CD4-positive, alpha-beta T cell treated with Interleukin-4 for 1 hour (primary cell): ENCODE measurements around the gene MBTPS1.
A peak's percentile ranks its signal among the peaks of the same experiment; 100 is the strongest.

Source experiments
- DNase-seq, 2 donors: peaks; one replicate each; pipeline ENCODE4 v3.0.0-alpha.2; 2020 to 2022

Gene MBTPS1

GRCh38 chr16:84116720-84117493, at the start of gene MBTPS1:
Gene MBTPS1, minus strand, starts transcription at chr16:84116942. Its CDS starts 15,159 bp downstream, at chr16:84101783.
- DNase-seq: peak; percentile 98

- DNase-seq: no peak
These were observed 49.0 kb upstream of the MBTPS1 start for GRCh38 chr16:84165746-84166145.

DNA sequence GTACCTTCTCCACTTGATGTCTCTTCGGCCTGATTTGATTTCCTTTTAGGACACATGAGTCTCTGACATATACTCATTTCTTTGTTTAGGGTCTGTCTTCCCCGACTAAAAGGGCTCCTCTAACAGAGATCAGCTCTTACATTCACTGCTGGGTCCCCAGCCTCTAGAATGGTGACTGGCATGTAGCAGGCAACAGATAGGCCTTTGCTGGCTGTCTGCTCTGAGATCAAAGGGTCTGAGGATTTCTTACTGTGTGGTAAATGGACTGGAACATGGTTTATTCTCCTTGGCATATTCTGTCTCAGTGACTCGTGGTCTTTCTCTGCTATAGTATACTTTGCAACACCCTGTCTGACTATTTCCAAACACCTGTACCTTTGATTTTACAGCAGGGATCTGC, 45.1 kb upstream of the MBTPS1 start:
- no peak for DNase-seq

- DNase-seq: no peak
These were observed 44.3 kb upstream of the MBTPS1 start for GRCh38 chr16:84161037-84161436.

DNA sequence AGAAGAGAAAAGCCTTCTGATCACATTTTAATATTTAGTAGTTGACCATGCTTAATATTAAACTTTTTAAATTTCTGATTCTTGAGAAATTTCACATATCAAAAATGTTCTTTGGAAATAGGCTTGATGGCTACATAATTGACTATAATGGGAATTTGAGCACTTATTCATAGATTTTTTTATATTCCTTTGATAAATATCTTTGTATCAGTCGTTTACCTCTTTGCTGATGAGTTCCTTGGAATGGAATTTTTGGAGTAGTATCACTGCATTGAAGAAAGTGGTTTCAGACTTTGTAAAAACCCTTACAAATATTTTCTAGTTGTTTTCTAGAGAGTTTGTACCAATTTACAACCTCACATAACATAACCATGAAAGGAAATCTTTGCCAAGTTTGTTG, 43.1 kb upstream of the MBTPS1 start:
- no peak for DNase-seq

GRCh38 chr16:84159007-84159406, 42.3 kb upstream of the MBTPS1 start:
- DNase-seq: no peak

DNA sequence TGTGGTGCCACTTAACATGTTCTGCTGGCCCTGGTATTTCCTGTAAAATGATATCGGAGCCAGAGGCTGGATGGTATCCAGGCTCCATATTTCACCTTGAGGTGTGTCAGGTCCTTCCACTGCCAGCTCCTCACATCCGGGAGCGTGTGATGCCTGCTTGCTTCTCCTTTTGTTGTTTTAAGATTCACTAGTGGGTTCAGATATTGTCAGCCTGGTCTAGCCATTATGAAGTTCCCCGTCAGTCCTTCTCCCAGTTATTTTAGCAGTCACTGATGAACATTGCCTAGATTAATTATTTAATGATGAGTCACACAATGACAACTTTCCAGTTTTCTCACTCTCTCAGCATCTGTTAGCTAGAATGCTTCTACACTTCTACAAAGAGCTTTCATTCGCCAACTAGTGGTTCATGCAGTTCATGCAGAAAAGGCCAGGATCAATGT, 39.6 kb upstream of the MBTPS1 start:
- no peak for DNase-seq

- no peak for DNase-seq
These were observed 39.0 kb upstream of the MBTPS1 start for GRCh38 chr16:84155771-84156170.

- DNase-seq: no peak
These were observed 38.5 kb upstream of the MBTPS1 start for GRCh38 chr16:84155226-84155625.

GRCh38 chr16:84153660-84154214, 37.0 kb upstream of the MBTPS1 start:
- no peak for DNase-seq

GRCh38 chr16:84150926-84151325, 34.2 kb upstream of the MBTPS1 start:
- DNase-seq: no peak

DNA sequence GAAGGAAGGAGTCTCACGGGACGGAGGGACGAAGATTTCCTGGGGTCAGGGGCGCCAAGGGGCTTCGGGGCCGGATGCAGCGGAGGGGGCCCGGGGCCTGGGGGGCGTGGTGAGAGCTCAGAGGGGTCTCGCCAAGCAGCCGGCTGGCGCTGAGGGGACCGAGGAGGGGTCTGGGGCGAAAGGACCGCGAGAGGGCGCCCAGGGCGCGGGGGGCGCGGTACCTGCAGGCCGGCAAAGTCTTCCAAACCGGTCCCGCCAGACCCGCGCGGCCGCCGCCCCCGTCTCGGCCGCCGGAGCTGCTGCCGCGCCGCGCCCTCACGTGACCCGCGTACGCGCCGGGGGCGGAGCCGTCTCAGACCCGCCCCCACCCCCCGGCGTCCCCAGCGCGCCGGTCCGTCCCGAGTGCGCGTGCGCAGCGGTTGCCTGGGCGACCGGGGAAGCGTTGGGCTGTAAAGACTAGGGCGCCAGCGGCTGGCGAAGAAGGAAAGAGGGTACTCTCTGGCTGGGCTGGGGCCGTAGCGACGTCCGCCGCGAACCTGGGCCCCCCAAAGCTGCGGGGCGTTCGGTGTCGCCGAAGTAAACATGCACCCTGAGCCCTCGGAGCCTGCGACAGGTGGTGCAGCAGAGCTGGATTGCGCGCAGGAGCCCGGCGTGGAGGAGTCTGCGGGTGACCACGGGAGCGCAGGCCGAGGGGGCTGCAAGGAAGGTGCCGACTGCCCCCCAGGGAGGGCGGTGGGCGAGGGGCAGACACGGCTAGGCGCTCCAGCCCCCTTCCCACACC, 28.3 kb upstream of the MBTPS1 start, which contains the start of the genes DNAAF1 and HSDL1:
DNAAF1 (plus strand) TSS at position 450 of the 781 bp plus-strand sequence; CDS start at position 583, 133 bp downstream.
HSDL1 (minus strand) TSS at position 319 of the 781 bp plus-strand sequence. CDS start 13,856 bp downstream, outside the sequence.
- peak; percentile 92 to 93 for DNase-seq

DNA sequence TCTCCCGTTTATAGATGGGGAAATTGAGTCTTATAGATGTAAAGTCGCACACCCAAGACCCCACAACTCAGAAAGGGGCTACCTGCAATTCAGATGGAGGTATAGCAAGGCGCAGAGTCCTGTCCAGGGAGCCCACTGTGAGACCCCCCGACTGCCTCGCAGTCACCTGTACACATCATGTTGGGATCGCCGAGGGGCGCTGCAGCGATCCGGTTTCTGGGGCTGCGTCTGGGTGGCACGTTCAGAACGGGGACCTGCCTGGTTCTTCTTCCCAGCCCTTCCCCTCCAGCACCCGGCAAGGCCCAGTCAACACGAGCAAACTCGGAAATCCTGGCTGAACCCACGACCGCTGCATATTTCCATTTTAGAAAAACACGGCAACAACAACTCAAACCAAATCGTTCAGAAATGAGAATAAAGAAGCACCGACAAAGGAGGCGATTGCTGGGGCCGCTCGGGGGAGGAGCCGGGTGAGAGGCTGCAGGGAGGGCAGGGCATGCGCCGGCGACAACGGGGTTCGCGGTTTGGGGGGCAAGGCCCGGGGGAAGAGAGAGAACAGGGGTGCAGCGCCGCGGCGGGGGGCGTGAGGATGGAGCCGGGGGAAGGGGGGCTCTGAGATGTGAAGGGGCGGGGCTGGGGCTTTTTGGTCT, 27.6 kb upstream of the MBTPS1 start:
- DNase-seq: peak; percentile 34 to 37

DNA sequence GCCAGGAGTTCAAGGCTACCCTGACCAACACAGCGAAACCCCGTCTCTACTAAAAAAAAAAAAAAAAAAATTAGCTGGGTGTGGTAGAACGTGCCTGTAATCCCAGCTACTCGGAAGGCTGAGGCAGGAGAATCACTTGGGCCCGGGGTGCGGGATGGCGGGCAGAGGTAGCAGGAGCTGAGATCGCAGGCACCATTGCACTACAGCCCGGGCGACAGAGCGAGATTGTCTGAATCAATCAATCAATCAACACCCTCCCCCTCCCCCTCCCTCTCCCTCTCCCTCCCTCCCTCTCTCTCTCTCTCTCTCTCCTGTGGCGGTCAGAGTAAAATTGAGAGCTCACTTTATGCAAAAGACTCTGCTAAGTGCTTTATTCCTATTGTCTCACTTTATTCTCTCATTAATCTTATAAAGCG, 27.1 kb upstream of the MBTPS1 start:
- DNase-seq: no peak

DNA sequence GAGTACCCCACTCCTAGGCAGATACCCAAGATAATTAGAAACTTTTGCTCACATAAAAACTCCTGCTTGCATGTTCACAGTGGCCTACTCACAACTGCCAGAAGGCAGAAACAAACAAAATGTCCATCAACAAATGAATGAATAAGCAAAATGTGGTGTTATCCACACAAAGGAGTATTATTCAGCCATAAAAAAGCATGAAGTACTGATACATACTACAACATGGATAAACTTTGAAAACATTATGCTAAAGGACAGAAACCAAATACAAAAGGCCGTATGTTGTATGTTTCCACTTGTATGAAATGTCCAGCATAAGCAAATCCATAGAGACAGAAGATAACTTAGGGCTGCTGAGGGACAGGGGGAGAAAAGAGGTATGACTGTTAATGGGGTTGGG, 26.3 kb upstream of the MBTPS1 start:
- no peak for DNase-seq

DNA sequence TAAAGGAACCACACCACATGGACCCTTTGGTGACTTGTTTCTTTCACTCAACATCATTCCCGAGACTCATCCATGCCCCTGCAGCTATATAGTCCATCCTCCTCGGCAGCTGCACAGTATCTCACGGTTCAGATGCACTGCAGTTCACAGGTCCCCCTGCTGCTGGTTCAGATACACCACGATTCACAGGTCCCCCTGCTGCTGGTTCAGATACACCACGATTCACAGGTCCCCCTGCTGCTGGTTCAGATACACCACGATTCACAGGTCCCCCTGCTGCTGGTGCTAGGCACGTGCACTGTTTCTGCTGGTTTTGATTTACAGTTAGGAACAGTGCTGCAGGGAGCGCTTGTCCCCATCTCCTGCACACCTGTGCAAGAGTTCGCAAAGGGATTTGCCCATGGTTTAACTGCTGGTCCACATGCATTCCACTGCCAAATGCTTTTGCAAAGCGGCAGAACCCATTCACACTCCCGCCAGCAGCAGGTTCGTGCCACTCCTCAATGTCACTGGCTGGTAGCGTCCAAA, 24.5 kb upstream of the MBTPS1 start:
- peak in 1 of 2 donors; percentile 16 for DNase-seq

- DNase-seq: no peak
These were observed 23.0 kb upstream of the MBTPS1 start for GRCh38 chr16:84139628-84140258.

DNA sequence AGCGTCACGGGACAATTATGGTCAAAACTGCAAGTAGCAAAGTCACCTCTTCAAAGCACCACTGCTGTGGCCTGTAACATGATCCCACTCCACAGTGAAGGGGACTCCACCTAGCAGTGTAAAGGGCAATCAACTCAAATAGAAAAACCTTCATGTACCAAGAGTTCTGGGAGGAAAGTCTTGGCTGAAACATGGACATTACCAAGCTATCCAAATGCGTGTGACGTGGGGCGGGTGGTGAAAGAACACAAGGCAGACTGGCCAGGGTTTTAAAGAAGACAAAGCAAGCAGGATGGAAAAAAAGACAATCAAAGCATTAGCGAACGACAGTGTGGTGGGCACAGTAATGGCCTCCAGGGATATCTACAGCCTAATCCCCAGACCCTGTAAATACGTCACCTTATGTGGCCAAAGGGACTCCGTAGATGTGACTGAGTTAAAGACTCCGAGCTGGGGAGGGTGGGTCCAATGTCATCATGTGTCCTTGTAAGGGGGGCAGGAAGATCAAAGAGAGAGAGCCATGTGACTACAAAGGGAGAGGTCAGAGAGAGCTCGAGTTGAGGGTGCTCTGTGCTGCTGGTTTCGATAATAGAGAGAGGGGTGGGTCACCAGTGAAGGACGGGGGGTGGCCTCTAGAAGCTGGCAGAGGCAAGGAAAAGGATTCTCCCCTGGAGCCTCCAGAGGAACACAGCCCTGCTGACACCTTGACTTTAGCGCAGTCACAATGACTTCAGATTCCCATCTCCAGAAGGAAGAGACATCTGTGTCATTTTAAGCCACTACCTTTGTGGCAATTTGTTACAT, 22.3 kb upstream of the MBTPS1 start:
- no peak for DNase-seq

GRCh38 chr16:84138500-84138823, 21.7 kb upstream of the MBTPS1 start:
- no peak for DNase-seq

DNA sequence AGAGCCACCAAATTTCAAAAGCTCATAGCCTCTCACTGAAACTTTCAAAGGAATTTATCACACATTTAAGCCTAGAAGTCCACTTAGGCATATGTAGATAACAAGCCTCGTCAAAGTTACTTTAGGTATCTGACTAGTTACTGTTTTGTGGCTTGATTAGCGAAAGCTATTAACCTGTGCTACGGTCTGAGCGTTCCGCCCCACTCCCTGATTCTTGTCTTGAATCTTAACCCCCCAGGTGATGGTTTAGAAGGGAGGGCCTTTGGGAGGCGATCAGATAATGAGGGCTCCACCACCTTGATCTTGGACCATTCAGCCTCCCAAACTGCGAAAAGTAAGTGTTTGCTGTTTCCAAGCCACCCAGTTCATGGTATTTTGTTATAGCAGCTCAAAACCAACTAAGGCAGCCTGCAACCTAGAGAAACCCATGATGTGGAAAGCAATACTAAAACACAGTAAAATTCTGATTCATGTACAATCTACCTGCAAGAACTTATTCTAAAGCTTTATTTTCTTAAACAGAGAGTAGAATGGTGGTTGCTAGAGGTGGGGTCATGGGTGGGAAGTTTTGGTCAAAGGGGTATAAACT, 21.1 kb upstream of the MBTPS1 start:
- no peak for DNase-seq

DNA sequence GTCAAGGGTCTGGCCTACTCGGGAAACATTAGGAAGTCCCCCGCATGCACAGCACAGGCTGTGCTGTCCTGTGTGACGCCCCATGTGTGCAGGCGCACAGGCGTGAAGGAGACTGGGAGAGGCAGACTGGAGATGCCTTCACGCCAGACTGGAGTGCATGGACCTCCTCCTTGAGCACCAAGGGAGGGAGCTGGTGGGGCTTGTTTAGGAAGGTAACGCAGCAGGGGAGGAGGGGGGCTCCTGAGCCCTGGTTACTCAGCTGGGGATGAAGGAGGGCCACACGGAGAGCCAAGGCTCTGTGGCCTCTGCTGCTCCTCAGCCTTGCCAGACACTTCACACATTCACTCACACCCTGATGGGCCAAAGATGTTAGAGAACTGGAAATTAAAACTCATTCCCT, 20.5 kb upstream of the MBTPS1 start:
- no peak for DNase-seq
